COR-L47 (cell line): Measurements from ENCODE around the gene SRRM4.
"Not testable (repeated sequence)": the region's sequence is repeated elsewhere in the genome, so short reads cannot be mapped to it uniquely, and the experiment has no call there.

ENCODE experiments used
- DNase-seq: peaks from one replicate; lab custom pipeline; 2025; lab: John Stamatoyannopoulos, UW

SRRM4 gene

DNA sequence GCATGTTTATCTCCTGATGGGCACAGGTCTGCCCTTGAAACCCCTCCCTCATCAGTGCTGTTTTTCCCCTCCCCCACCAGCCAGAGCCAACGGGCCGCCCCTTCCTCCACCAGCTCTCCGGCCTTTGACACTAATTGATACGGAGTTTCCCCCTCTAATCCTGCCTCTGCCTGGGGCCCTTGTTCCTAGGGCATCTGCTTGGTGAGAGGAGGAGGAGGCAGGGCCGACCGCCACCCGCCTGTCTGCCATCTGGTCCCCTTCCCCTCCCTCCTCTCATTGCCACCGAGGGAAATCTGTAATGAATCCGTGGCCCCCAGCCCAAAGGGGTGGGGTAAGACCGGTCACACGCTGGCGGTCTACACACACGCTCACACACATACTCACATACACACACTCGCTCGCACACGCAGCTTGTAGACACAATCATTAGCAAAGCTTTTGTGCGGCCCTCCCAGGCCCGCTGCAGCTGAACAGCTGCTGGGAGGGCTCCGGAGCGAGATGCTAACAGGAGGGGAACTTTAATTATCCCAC is 27.4 kb downstream of the SRRM4 start:
- no peak for DNase-seq

DNA sequence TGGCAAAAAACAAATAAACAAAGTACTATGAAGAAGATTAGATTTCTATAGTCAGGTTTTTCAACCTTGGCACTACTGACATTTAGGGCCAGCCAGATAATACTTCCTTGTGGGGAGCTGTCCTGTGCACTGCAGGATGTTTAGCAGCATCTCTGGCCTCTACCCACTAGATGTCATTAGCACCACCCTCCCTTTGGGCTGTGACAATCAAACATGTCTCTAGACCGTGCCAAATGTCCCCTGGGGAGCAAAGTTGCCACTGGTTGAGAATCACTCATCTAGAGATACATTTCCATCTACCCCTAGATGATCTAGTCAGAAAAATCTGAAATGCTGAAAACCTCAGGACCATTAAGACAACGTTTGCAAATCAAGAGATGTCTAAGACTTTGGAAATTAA is 29.9 kb downstream of the SRRM4 start:
- DNase-seq: no peak

GRCh38 chr12:119012179-119012578 is 30.8 kb downstream of the SRRM4 start:
- no peak for DNase-seq

GRCh38 chr12:119013023-119013422 is 31.7 kb downstream of the SRRM4 start:
- no peak for DNase-seq

DNA sequence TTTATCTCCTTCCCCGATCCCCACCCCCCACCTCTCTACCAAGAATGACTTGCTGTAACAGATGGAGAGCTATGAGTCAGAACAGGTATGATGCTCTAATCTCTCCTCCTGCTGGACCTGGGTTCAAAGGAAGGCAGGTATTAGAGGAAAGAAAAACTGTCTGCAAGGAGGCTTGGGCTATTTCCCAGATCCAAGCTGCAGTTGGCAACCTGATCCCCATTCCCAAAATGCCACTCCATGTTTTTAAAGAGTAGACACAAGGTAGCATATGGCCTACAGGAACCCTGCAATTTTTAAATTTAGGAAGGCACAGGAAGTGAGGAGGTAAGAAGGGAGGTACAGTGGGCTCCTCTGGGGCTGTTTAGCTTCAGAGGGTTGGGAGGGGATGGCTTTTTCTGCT is 33.0 kb downstream of the SRRM4 start:
- DNase-seq: no peak

- no peak for DNase-seq
Observed at GRCh38 chr12:119016715-119017114, 35.4 kb downstream of the SRRM4 start.

GRCh38 chr12:119019166-119019565 is 37.8 kb downstream of the SRRM4 start:
- no peak for DNase-seq

DNA sequence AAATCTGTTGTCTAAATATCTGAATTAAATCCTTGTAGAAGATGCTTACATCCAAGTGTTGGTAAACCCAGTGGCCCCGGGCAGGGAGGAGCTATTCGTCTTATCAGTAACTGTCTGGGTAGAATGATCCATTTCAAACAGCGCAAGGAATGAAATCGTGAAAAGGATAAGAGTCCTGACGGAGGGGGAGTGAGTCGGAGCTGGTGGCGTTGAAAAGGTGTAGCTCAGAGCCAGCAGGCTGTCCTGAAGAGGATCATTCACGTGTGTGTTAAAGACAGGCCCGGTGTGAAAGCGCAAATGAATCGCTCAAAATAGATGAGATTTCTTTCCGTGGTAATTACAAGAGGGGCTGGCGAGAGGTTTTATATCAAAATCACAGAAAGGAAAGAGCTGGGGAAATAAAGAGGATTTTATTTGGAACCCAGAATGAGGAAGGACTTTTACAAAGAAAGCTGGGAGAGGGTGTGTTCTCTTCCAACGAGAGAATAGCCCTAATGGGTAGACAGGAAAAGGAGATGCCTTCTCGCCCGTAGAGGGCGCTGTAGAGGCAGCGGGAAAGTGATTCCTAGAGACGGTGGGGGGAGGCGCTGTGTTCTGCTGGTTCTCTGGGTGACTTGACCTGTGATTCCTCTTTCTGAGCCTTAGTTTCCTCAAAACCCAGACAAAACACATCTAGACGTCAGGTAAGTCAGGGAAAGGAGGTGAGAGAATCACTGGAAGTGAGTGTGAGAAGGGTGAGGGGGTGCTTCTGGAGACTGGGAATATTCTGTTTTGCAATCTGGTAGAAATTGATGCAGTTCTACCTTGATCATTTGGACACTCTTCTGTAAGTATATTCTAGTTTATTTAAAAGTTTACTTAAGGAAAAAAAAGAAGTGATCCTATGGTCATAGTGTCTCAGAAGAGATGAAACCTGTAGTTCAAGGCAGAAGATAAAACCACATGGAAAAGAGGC is 39.3 kb downstream of the SRRM4 start:
- peak; percentile 16 for DNase-seq

GRCh38 chr12:119024356-119024755 is 43.0 kb downstream of the SRRM4 start:
- DNase-seq: no peak

GRCh38 chr12:119025786-119026185 is 44.4 kb downstream of the SRRM4 start:
- DNase-seq: no peak

DNA sequence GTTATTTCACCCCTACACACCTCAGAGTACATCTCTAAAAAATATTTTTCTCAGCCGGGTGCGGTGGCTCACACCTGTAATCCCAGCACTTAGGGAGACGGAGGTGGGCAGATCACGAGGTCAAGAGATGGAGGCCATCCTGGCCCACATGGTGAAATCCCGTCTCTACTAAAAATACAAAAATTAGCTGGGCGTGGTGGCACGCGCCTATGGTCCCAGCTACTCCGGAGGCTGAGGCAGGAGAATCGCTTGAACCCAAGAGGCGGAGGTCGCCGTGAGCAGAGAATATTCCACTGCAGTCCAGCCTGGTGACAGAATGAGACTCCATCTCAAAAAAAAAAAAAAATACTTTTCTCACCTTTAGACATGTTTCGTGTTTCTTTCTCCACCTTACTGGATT is 52.0 kb downstream of the SRRM4 start:
- not testable (repeated sequence) for DNase-seq

DNA sequence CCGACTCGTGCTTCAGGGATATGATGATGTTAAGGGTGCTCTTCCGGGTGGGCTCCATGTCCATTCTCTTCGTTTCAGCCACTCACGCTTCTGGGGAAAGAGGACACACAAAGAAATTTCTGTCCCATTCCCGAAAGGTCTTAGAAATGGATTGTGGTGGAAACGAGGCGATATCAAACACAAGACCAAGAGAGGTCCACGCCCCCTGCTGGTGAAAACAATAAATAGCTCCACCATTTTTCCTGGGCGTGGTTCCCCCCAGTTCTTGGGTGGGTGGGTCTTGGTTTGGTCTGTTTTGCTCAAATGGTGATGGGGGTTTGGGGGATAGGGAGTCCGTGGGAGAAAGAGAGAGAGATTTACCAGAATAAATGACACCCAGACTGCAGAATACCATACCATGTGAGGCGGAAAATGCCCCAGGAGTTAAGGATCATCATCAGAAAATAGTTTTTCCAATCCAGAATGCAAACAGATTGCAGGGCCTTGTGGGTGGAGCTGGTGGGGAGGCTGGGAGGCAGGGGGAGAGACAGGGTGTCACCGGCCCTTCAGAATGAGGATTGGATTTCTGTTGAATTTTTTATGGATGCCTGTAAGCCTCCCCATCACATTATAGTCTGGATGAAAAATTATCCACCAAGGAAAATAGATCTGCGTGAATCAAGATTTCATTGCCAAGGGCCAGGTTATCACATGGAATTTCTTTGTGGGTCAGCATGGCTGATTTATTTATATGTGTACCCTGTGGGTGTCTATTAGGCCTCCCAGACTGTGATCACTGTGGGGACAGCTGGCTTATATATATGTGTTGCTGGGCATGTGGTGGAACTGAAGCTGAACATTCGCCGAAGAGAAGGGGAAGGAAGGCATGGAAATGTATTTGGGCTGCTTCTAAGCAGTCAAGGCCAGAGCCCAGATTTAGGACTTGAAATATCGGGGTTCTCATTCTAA is 55.8 kb downstream of the SRRM4 start:
- peak; percentile 6 for DNase-seq

DNA sequence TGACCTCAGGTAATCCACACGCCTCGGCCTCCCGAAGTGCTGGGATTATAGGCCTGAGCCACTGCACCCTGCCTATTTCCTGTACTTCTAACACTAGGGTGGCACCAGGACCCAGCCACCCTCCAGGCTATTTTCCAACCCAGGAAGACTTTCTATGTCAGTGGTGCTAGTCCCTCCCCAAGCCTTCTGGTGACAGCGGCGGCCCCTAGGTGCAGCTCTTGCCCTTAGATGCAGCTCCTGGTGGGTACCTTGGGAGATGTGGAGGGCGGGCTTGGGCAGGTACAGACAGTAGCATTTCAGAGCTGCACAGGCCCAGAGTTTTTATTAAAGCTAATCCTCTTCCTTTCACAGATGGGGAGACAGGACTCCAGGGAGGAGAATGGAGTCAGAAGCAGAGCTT is 62.8 kb downstream of the SRRM4 start:
- no peak for DNase-seq

DNA sequence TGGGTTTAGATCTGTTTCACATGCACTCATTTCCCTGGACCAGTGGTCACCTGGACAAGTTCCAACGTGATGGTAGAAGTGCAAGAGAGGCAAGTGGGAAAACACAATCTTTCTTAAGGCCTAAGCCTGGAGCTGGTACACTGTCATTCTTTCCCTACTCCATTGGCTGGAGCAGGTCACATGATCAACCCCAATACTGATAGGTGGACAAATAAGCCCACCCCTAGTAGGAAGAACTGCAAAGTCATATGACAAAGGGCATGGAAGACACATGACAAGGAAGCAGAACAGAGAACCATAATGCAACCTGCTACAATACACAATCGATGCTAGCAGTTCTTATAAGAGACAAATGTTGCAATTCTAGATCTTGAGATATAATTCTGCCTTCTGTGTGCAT is 66.3 kb downstream of the SRRM4 start:
- DNase-seq: no peak

DNA sequence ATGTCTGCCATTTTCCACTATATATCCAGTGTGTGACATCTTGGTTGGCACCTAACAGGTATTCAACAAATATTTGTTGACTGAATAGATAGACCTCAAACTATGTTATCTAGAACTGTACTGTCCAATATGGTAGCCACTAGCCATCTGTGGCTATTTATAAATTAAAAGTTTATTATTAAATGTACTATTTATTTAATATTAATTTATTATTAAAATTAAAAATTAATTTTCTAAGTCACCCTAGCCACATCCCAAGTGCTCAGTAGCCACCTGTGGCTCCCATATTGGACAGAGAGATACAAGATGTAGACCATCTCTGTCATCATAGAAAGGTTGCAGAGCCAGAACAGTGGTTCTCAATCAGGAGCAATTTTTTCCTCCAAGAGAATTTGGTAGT is 69.3 kb downstream of the SRRM4 start:
- no peak for DNase-seq

DNA sequence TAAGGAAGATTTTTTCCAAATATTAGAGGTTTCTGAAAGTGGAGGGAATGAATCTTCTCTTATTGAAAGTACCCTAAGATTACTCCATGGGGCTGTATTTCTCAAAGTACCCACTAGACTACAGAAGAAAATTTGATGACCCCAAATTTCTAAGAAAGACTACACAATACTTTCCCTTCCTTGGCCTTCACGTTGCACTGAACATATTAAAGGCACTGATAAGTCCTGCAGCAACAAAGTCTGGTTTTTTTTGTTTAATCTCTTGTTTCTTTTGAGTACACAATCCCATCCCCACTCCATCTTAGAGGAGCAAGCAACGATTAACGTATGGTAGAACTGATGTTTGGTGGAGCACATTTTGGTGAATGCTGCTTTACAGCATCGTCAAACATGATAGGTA is 70.1 kb downstream of the SRRM4 start:
- DNase-seq: no peak

- no peak for DNase-seq
Observed at GRCh38 chr12:119052001-119052400, 70.7 kb downstream of the SRRM4 start.

DNA sequence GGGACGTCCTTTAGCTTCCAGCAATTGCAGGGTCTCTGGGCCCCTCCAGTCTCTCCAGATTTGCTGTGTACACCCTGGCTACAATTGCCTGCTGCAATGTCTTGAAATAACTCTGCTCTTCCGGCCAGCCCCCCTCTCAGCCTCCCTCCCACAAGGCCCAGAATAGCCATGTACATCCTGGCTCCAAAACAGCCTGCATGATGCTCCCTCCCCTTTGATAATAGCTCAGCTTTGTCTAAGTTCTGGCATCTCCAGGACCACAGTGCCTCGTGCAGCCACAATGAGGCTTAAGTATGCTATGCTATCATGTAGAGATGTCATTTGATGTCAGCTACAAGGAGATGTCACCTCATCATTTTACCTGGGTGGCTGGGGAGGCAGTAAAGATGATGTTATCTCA is 74.6 kb downstream of the SRRM4 start:
- no peak for DNase-seq

- no peak for DNase-seq
Observed at GRCh38 chr12:119060847-119061796, 79.8 kb downstream of the SRRM4 start.

GRCh38 chr12:119068129-119068856 is 87.0 kb downstream of the SRRM4 start:
- no peak for DNase-seq
